ENCODE results near the gene FBXL16.
"Not testable (repeated sequence)": the region's sequence is repeated elsewhere in the genome, so short reads cannot be mapped to it uniquely, and the experiment has no call there.

FBXL16 gene, protein sequence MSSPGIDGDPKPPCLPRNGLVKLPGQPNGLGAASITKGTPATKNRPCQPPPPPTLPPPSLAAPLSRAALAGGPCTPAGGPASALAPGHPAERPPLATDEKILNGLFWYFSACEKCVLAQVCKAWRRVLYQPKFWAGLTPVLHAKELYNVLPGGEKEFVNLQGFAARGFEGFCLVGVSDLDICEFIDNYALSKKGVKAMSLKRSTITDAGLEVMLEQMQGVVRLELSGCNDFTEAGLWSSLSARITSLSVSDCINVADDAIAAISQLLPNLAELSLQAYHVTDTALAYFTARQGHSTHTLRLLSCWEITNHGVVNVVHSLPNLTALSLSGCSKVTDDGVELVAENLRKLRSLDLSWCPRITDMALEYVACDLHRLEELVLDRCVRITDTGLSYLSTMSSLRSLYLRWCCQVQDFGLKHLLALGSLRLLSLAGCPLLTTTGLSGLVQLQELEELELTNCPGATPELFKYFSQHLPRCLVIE

DNA sequence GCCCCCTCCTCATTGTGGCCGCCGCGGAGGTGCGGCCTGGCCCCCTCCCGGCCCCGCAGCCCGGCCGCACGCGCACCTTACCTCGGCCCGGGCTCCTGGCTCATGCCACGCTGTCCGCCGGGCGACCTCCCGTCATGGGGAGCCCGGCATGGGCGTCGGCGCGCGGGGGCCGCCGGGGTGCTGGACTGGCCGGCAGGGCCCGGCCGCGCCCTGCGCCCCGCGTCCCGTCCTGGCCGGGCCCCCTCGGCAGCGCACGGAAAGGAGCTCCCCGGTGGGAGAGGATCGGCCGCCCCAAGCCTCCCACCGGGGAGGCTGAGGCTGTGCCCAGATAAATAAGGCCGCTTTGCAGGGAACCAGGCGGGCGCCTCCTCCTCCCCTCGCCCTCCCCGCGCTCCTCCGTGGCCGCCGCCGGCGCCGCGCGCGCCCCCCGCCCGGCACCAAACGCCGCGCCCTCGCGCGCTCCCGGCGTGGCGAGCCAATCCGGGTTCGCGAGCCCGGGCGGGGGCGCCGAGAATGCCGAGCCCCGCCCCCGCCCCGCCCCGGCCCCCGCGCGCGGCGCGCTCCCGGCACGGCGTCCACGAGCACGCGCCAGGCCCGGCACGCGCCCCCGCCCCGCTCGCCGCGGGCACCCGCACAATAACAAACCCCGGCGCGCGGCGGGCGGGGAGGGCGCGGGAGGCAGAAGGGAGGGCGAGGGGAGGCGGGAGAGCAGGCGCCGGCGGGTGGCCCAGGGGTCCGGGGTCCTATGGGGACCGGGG, at the start of gene FBXL16:
Gene FBXL16, minus strand, starts transcription at position 371 of the 758 bp plus-strand sequence. CDS start 8,396 bp downstream, outside the sequence.
- FAIRE-seq (no peak), DNase-seq (ENCODE audit: low spot score) (no peak)

DNA sequence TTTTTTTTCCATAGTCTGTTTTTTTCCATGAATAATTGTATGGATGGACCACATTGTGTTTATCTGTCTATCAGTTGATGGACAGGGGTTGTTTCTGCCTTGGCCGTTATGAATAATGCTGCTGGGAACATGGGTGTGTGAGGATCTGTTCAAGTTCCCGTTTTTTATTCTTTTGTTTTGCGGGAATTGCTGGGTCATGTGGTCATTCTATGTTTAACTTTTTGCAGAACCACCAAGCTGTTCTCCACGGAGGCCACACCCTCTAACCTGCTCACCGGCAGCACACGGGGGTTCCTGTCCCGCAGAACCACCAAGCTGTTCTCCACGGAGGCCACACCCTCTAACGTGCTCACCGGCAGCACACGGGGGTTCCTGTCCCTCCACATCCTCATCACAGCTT, 49.1 kb upstream of the FBXL16 start:
- FAIRE-seq = no peak
- no peak for DNase-seq (ENCODE audit: low spot score)

DNA sequence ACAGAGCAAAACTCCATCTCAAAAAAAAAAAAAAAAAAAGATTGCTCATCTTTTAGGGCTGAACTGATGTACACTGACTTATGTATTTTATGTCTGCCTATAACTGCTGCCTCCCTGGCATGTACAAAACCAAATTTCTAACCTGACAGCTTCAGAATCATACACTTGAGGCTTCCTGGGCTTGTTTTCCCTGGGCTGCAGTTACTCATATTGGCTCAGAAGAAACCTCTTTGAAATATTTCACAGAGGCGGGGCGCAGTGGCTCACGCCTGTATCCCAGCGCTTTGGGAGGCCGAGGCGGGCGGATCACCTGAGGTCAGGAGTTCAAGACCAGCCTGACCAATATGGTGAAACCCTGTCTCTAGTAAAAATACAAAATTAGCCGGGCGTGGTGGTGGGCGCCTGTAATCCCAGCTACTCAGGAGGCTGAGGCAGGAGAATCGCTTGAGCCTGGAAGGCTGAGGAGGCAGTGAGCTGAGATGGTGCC, 48.6 kb upstream of the FBXL16 start:
- not testable (repeated sequence) for DNase-seq (ENCODE audit: low spot score); FAIRE-seq

DNA sequence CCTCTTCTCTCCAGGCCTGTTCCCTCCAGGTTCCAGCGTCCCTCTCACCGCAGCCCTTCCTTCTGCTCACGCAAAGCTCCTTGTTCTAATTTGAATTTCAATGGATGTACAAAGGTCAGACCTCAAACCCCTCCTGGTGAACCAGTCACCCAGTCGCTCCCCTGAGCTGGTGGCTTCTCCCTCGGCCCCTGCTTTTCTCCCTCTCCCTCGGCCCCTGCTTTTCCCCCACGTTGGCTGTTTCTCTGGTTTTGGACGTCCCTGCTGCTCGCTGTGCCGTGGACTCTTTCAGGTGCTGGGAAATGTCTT, 46.4 kb upstream of the FBXL16 start:
- FAIRE-seq = no peak
- DNase-seq (ENCODE audit: low spot score) = no peak

- no peak for FAIRE-seq
- DNase-seq (ENCODE audit: low spot score) = no peak
Measured at GRCh38 chr16:751152-752006, 45.8 kb upstream of the FBXL16 start.

- DNase-seq (ENCODE audit: low spot score) = no peak
- no peak for FAIRE-seq
Measured at GRCh38 chr16:750485-750884, 44.9 kb upstream of the FBXL16 start.

DNA sequence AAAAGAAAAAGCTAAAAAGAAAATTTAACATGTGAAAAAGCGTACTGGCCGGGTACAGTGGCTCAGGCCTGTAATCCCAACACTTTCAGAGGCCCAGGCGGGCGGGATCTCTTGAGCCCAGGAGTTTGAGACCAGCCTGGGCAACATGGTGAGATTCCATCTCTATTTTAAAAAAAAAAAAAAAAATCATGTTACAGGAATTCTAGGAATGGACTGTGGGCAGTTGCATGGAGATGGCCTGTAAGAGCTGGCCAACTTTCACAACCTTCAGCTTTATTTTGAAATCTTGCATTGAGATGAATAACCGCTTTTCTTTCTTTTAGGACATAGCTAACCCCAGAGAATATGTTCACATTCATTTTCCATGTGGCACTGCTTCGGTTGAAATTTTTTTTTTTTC, 43.4 kb upstream of the FBXL16 start:
- FAIRE-seq (no peak), DNase-seq (ENCODE audit: low spot score) (no peak)

DNA sequence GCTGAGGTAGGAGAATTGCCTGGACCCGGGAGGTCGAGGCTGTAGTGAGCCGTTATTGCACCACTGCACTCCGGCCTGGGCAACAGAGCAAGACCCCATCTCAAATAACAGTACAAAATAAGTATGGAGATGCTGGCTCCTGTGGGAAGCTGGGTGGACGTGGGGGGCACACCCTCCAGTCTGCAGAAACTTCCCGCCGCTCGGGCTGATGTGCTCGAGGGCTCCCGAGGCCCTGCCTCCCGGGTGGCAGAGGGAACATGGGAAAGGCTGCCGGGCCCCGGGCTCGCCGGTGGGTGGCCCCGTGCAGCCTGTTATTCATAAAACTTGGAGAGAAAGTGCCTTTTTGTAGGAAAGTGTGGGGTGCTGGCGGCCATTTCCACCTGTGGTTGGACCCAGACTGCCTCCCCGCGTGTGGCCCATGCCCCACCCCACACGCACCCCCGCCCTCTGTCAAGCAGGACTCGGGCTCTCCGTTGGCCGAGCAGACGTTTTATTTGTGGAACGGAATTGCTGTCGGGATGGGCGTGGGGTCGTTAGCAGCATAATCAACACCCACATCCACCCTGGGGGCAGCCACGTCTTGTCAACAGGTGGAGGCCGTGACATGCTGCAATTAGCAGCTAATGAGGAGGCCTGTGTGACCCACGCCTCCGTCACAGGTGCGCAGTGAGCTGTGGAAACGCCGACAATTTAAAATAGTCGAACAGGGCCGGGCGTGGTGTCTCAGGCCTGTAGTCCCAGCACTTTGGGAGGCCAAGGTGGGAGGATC, 42.6 kb upstream of the FBXL16 start:
- DNase-seq (ENCODE audit: low spot score) (no peak), FAIRE-seq (no peak)

DNA sequence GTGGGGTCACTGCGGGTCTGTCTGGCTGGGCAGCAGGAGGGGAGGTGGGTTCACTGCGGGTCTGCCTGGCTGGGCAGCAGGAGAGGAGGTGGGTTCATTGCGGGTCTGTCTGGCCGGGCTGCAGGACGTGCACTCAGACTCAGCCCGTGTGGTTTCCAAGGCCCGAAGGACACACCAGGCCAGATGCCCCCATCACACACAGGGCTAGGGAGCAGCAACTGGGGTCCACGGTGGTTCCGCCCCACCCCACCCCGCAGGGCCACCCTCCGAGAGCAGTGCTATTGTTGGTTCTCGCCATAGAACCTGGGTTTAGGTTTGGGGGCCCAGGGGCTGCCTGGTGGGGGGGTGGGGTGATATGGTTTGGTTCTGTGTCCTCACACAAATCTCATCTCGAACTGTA, 41.0 kb upstream of the FBXL16 start:
- no peak for FAIRE-seq
- DNase-seq (ENCODE audit: low spot score) = no peak

DNA sequence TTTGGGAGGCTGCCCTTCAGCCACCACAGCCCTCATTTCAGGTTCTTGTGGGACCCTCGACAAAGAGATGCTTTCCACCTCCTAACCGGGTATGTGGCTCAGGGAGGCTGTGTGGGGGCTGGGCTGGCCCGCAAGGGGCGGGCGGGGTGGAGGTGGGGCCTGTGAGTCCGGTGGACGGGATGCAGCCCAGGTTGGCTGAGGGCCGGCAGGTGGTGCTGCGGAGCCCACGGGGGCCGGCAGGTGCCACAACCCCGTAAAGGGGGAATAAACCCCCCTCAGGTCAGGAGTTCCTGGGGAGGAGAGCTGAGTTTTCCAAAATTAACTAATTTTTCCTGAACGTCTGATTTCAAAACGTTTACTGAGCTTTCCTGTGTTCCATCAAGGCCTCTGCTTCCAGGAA, 40.1 kb upstream of the FBXL16 start:
- no peak for FAIRE-seq

DNA sequence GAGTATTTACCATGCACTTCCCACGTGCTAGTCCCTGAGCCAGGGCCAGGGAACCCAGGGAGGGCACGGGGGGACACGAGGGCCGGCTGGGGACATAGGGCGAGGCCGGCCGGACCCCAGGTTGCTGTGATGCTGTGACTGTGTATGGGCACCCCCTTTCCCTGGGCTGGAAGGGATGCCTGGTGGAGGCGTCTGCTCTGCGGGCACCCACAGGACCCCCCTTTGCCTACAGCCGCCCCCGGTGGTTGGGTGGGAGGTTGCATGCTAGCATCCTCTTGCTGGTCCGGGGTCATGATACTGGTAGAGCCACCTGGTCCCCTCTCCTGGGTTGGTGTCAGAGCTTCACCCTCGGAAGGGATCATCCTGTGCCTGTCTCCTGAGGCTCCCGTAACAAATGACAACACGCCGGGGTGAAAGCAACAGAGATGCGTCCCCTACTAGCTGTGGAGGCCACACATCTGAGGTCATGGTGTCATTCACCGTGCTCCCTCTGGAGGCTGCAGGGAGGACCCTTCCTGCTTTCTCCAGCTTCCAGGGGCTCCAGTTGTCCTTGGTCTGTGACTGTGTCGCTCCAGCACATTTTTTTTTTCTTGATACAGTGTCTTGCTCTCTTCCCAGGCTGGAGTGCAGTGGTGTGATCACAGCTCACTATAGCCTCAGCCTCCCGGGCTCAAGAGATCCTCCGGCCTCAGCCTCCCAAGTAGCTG, 38.3 kb upstream of the FBXL16 start:
- FAIRE-seq (no peak), DNase-seq (ENCODE audit: low spot score) (no peak)

More for the DNA sequence above, 40.1 kb upstream of the FBXL16 start:
- no peak for DNase-seq (ENCODE audit: low spot score)

- not testable (repeated sequence) for FAIRE-seq
Measured at GRCh38 chr16:742894-743293, 37.3 kb upstream of the FBXL16 start.

DNA sequence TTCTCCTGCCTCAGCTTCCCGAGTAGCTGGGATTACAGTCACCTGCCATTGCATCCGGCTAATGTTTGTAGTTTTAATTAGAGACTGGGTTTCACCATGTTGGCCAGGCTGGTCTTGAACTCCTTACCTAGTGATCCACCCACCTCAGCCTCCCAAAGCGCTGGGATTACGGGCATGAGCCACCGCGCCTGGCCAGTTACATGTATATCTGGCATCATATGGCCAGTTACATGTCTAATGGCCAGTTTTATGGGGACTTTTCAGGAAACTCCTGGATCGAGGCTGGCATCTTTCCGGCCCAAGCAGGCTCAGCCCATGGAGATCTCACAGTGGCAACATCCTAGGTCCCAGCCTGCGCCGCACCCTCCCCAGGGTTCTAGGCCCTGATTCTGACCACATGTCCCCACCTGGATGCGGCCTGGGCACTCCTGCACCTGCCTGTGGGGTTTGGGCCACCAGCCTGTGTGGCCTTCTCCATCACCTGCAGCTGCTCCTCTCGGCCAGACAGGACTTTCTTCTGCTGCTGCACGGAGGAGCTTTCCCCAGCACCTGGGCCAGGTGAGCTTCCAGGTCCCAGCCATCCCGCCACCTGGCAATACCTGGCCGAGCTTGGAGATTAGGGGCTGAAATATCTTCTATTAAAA, 36.5 kb upstream of the FBXL16 start:
- DNase-seq (ENCODE audit: low spot score) = no peak
- FAIRE-seq = no peak

More at GRCh38 chr16:742894-743293, 37.3 kb upstream of the FBXL16 start:
- not testable (repeated sequence) for DNase-seq (ENCODE audit: low spot score)

GRCh38 chr16:740764-741505, 35.3 kb upstream of the FBXL16 start, which contains the start of gene CIAO3:
TSS of gene CIAO3 (minus strand) at chr16:740997. CDS start at chr16:740985, 12 bp downstream.
- peak; percentile 74 for DNase-seq (ENCODE audit: low spot score)
- no peak for FAIRE-seq

DNA sequence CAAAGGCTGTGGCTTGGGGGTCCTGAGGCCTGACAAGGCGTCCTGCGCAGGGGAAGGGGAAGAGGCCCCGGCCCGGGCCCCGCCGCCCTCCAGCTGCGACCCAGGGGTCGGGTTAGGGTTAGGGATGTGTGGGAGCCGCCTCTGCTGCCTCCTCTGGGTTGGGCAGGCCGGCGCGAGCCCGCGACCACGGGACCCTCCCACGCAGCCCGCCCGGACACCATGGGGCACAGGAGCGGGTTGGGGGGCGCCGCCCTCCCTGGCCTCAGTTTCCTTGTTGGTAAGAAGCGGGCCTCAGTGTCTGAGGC, 34.8 kb upstream of the FBXL16 start:
- FAIRE-seq = no peak
- no peak for DNase-seq (ENCODE audit: low spot score)

GRCh38 chr16:739560-740458, 34.2 kb upstream of the FBXL16 start:
- no peak for DNase-seq (ENCODE audit: low spot score)
- FAIRE-seq = no peak

GRCh38 chr16:736936-737481, 31.4 kb upstream of the FBXL16 start:
- no peak for FAIRE-seq
- no peak for DNase-seq (ENCODE audit: low spot score)
